Measurements from ENCODE around the gene FAM222B. TPM values are rescaled to one million over a fixed set of nuclear protein-coding genes. Genes with fewer than 3 reads are reported as not detected.

Gene FAM222B
- total RNA-seq, 1 experiment from 2014 or later: 39.5 TPM

DNA sequence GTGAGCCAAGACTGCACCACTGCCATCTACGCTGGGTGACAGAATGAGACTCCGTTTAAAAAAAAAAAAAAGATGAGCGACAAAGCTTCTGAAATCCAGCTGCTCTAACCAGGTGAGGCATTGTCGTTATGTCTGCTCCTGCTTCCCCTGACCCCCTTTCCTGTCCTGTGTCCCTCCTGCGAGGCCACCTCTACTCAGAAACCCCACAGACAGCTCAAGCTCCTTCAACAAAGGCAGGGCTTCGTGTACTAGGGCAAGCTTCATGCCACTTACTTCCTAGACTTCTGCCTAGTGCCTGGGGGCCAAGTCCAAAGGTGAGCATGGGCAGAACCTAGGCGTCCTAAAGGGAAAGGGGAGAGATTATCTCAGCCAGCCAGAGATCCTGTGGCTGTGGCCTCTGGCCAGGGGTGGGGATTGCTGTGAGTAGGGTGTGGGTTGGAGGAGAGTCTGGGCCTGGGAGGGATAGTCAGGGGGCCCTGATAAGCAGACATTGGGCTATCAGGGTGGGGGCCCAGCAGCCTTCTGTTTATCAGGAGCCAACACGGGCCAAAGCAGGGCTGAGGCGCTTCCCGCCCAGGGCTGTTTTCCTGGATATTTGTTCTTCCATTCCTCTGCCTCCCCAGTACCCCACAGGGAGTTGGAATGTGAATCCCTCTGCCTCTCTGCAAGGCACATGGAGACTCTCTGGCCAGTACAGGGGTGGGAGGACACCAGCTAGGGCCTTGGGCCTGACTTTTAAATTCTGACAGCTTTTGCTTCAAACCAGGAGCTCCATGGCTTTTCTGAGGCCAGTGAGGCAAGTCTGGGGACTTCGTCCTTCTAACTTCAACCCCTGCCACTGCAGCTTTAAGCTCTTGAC lies 22.6 kb upstream of the FAM222B start:
- Mint-ChIP-seq H3K9me3 (ENCODE audit: unreplicated experiment) (no peaks in the 10 kb centered on the region), H3K27me3 (ENCODE audit: insufficient read depth, unreplicated experiment) (no peaks in the 10 kb centered on the region), H3K4me3 (ENCODE audit: unreplicated experiment) (peak overlapping the region; percentile 4), H3K27ac (ENCODE audit: unreplicated experiment) (peak overlapping the region; percentile 73), H3K4me1 (ENCODE audit: low read depth, unreplicated experiment) (peaks cover 22% of the 10 kb centered on the region), H3K36me3 (ENCODE audit: insufficient read depth, unreplicated experiment) (peaks cover 19% of the 10 kb centered on the region)
- ChIA-PET CTCF (interaction anchor here (0.6 to 1.5 kb wide), 5 partner anchors 11 to 101 kb away, joined by 3 to 11 read pairs (median 3); no protein-coding TSS in a partner anchor), POLR2A (interaction anchor here (0.6 to 1.6 kb wide), 2 partner anchors 23 to 140 kb away, joined by 7 to 9 read pairs; partner anchors contain the start of genes FAM222B and TLCD1)
- H3K36me3 ChIP-seq (ENCODE audit: control insufficient read depth, insufficient read depth, low read length): peaks cover 2% of the 10 kb centered on the region; the same call in 1 of the 2 replicates
- no peak overlapping the region for H3K4me3 ChIP-seq (ENCODE audit: low read depth, low read length)
- no peaks in the 10 kb centered on the region for H3K9me3 ChIP-seq
- peak; percentile 71 to 87 for DNase-seq
- H3K4me1 ChIP-seq: peaks cover 25% of the 10 kb centered on the region
- no TSS peak for BruUV-seq (replicated peaks)
- no peaks in the 10 kb centered on the region for H3K27me3 ChIP-seq (replicated peaks; ENCODE audit: control insufficient read depth, insufficient read depth, low read length)
- intact Hi-C loops (cut with micrococcal nuclease; ENCODE audit: unreplicated experiment): loop anchor here (2.0 kb wide), 1 partner anchor 14 kb away; no protein-coding TSS in a partner anchor
- TF ChIP-seq, protein P1, sequence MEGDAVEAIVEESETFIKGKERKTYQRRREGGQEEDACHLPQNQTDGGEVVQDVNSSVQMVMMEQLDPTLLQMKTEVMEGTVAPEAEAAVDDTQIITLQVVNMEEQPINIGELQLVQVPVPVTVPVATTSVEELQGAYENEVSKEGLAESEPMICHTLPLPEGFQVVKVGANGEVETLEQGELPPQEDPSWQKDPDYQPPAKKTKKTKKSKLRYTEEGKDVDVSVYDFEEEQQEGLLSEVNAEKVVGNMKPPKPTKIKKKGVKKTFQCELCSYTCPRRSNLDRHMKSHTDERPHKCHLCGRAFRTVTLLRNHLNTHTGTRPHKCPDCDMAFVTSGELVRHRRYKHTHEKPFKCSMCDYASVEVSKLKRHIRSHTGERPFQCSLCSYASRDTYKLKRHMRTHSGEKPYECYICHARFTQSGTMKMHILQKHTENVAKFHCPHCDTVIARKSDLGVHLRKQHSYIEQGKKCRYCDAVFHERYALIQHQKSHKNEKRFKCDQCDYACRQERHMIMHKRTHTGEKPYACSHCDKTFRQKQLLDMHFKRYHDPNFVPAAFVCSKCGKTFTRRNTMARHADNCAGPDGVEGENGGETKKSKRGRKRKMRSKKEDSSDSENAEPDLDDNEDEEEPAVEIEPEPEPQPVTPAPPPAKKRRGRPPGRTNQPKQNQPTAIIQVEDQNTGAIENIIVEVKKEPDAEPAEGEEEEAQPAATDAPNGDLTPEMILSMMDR (IDR thresholded peaks at IDR 0.05; ENCODE audit: insufficient read depth in 1 of 2, low read depth in 1 of 2, low read length in 1 of 2, severe bottlenecking in 1 of 2, unreplicated experiment in 1 of 2): no peak

DNA sequence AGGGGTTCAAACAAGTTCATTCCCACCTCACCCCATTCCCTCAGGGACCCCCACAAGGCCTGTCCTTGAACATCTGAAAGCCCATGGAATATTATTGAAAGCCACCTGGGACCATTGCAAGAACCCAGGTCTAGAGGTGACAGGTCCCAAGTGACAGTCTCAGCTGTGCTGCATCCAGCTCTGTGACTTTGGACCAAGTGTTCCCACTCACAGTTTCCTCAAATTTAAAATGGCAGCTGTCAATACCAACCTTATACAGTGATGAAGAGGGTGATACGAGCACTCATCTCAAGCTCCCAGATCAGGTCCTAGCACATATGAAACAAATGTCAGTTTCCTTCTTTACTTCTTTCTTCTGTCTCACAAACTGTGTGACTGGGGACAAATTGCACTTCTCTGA lies 21.4 kb upstream of the FAM222B start:
- CTCF ChIA-PET: interaction anchor here (0.9 kb wide), 1 partner anchor 15 kb away, joined by 3 read pairs; no protein-coding TSS in a partner anchor
- peaks cover 25% of the 10 kb centered on the region for H3K4me1 ChIP-seq
- H3K9me3 ChIP-seq: no peaks in the 10 kb centered on the region
- no peak for DNase-seq
- H3K27me3 ChIP-seq (replicated peaks; ENCODE audit: control insufficient read depth, insufficient read depth, low read length): no peaks in the 10 kb centered on the region
- no TSS peak for BruUV-seq (replicated peaks)
- Mint-ChIP-seq H3K4me3 (ENCODE audit: unreplicated experiment) (no peak overlapping the region), H3K9me3 (ENCODE audit: unreplicated experiment) (no peaks in the 10 kb centered on the region), H3K27me3 (ENCODE audit: insufficient read depth, unreplicated experiment) (no peaks in the 10 kb centered on the region), H3K4me1 (ENCODE audit: low read depth, unreplicated experiment) (peaks cover 22% of the 10 kb centered on the region), H3K27ac (ENCODE audit: unreplicated experiment) (no peak overlapping the region), H3K36me3 (ENCODE audit: insufficient read depth, unreplicated experiment) (peaks cover 31% of the 10 kb centered on the region)
- intact Hi-C loops (cut with micrococcal nuclease; ENCODE audit: unreplicated experiment): loop anchor here (2.0 kb wide), 1 partner anchor 15 kb away; no protein-coding TSS in a partner anchor
- H3K4me3 ChIP-seq (ENCODE audit: low read depth, low read length): no peak overlapping the region
- POLR2A ChIA-PET: no interaction called here
- peaks cover 2% of the 10 kb centered on the region; the same call in 1 of the 2 replicates for H3K36me3 ChIP-seq (ENCODE audit: control insufficient read depth, insufficient read depth, low read length)
- TF ChIP-seq, protein P1 (IDR thresholded peaks at IDR 0.05; ENCODE audit: insufficient read depth in 1 of 2, low read depth in 1 of 2, low read length in 1 of 2, severe bottlenecking in 1 of 2, unreplicated experiment in 1 of 2): no peak

DNA sequence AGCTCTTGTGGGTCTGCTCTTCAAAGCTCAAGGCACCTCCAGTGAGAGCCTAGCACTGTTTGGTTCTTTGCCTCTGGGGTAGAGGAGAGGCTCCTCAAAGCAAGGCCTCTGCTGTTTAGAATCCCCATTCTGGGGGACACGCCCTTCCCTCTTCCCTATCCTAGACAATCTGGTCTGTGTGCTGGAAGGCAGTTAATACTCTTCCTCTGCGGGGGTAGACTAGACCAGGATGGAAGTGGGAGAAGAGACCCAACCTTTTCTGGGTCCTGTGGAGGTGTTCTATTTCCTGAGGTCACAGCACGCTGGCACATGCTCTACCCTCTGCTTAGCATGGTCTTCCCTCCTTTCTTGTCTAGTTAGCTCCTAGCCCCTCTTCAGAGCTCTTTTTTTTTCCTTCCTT lies 20.0 kb upstream of the FAM222B start:
- Histone ChIP-seq H3K4me1 (peaks cover 25% of the 10 kb centered on the region), H3K27me3 (replicated peaks; ENCODE audit: control insufficient read depth, insufficient read depth, low read length) (no peaks in the 10 kb centered on the region), H3K36me3 (ENCODE audit: control insufficient read depth, insufficient read depth, low read length) (peaks cover 6% of the 10 kb centered on the region), H3K9me3 (no peaks in the 10 kb centered on the region), H3K4me3 (ENCODE audit: low read depth, low read length) (no peak overlapping the region)
- CTCF ChIA-PET: interaction anchor here (0.6 kb wide), 1 partner anchor 113 kb away, joined by 3 read pairs; no protein-coding TSS in a partner anchor
- TF ChIP-seq, protein P1 (IDR thresholded peaks at IDR 0.05; ENCODE audit: insufficient read depth in 1 of 2, low read depth in 1 of 2, low read length in 1 of 2, severe bottlenecking in 1 of 2, unreplicated experiment in 1 of 2): no peak
- POLR2A ChIA-PET: no interaction called here
- Mint-ChIP-seq H3K27me3 (ENCODE audit: insufficient read depth, unreplicated experiment) (no peaks in the 10 kb centered on the region), H3K36me3 (ENCODE audit: insufficient read depth, unreplicated experiment) (peaks cover 45% of the 10 kb centered on the region), H3K4me3 (ENCODE audit: unreplicated experiment) (no peak overlapping the region), H3K27ac (ENCODE audit: unreplicated experiment) (no peak overlapping the region), H3K9me3 (ENCODE audit: unreplicated experiment) (no peaks in the 10 kb centered on the region), H3K4me1 (ENCODE audit: low read depth, unreplicated experiment) (peaks cover 22% of the 10 kb centered on the region)
- no TSS peak for BruUV-seq (replicated peaks)
- DNase-seq: no peak
- intact Hi-C loops (cut with micrococcal nuclease; ENCODE audit: unreplicated experiment): no loop called here

All from Caco-2 (cell line).